ENCODE measurements around the gene TMX3. TPM values are rescaled to one million over a fixed set of nuclear protein-coding genes. Genes with fewer than 3 reads are reported as not detected.
A peak's percentile ranks its signal among the peaks of the same experiment; 100 is the strongest.

TMX3 gene
- total and polyA plus RNA-seq, 2 donors (not counting 1 experiment from before 2014, with no cell fraction given): 107 TPM

DNA sequence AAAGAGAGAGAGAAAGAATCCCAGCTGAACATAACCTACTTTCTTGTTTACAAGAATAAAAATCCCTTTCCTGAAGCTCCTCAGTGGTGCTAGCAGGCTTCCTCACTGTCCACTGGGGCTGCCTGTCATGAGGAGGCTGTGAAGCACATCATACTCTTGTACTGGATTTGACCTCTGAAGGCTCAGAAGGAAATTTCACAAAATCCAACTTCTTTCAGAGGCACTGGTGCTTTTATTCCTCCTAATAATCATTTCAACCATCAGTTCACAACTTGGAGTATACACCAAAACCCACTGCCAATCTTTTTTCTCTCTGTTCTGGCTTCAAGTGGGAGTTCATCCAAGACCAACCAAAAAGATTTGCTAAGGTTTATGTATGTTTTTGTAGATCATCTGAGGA is 48.5 kb downstream of the TMX3 start:
- Histone ChIP-seq H3K27me3 (ENCODE audit: control insufficient read depth, insufficient read depth, low read length) (no peaks in the 10 kb centered on the region), H3K36me3 (ENCODE audit: control insufficient read depth, insufficient read depth, low read length) (no peaks in the 10 kb centered on the region), H3K4me2 (ENCODE audit: extremely low read depth, insufficient read depth, low read length) (no peak overlapping the region), H3K9ac (ENCODE audit: insufficient read depth, low read length) (no peak overlapping the region), H3K4me3 (replicated peaks in 1 of 4; ENCODE audit: control extremely low read depth in 1 of 4, insufficient read depth in 1 of 4, low read depth in 3 of 4, low read length in 4 of 4) (no peak overlapping the region), H3K27ac (ENCODE audit: insufficient read depth, low read length) (no peak overlapping the region), H3K79me2 (ENCODE audit: control insufficient read depth, insufficient read depth, low read length) (no peaks in the 10 kb centered on the region), H4K20me1 (ENCODE audit: control insufficient read depth, extremely low read depth, insufficient read depth, low read length) (no peaks in the 10 kb centered on the region), H3K4me1 (ENCODE audit: control insufficient read depth, extremely low read depth, insufficient read depth, low read length) (no peaks in the 10 kb centered on the region), H3K9me3 (ENCODE audit: control insufficient read depth, insufficient read depth, low read depth, low read length) (no peaks in the 10 kb centered on the region), H2AFZ (ENCODE audit: low read length) (no peak overlapping the region)
- peak in 1 of 2 donors; percentile 7 for DNase-seq (ENCODE audit: low read depth in 2 of 2)
- TF ChIP-seq CTCF (conservative IDR thresholded peaks at IDR 0.05 in 1 of 2, IDR thresholded peaks at IDR 0.05 in 1 of 2; ENCODE audit: low read depth in 1 of 2, low read length in 2 of 2): no peak
- TF ChIP-seq EZH2 (IDR thresholded peaks at IDR 0.05; ENCODE audit: low read length, missing control alignments): no peak

DNA sequence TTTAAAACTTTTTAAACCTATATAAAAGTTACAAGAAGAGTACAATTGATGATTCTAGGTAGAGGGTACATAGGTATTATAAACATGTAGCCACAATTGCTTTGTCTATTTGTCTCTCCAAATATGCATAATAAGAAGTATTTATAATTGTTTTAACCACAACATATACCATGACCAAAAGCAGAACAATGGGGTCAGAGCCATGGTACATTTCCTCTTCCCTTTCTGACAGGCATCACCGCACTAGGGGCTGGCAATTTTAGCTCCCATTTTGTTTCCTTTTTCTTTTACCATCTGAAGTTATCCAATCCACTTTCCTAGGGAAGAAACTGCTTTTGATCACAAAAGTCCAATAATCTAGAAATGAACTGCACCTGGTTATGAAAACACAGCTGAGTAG is 49.3 kb downstream of the TMX3 start:
- no peaks in the 10 kb centered on the region for H3K36me3 ChIP-seq (ENCODE audit: control insufficient read depth, insufficient read depth, low read length)
- no peaks in the 10 kb centered on the region for H3K27me3 ChIP-seq (ENCODE audit: control insufficient read depth, insufficient read depth, low read length)
- no peaks in the 10 kb centered on the region for H3K79me2 ChIP-seq (ENCODE audit: control insufficient read depth, insufficient read depth, low read length)
- H3K9me3 ChIP-seq (ENCODE audit: control insufficient read depth, insufficient read depth, low read depth, low read length): no peaks in the 10 kb centered on the region
- H4K20me1 ChIP-seq (ENCODE audit: control insufficient read depth, extremely low read depth, insufficient read depth, low read length): no peaks in the 10 kb centered on the region
- no peak overlapping the region for H3K4me3 ChIP-seq (replicated peaks in 1 of 4; ENCODE audit: control extremely low read depth in 1 of 4, insufficient read depth in 1 of 4, low read depth in 3 of 4, low read length in 4 of 4)
- H3K4me2 ChIP-seq (ENCODE audit: extremely low read depth, insufficient read depth, low read length): no peak overlapping the region
- H2AFZ ChIP-seq (ENCODE audit: low read length): no peak overlapping the region
- TF ChIP-seq CTCF (conservative IDR thresholded peaks at IDR 0.05 in 1 of 2, IDR thresholded peaks at IDR 0.05 in 1 of 2; ENCODE audit: low read depth in 1 of 2, low read length in 2 of 2) (no peak), EZH2 (IDR thresholded peaks at IDR 0.05; ENCODE audit: low read length, missing control alignments) (no peak)
- no peak for DNase-seq (ENCODE audit: low read depth in 2 of 2)
- no peaks in the 10 kb centered on the region for H3K4me1 ChIP-seq (ENCODE audit: control insufficient read depth, extremely low read depth, insufficient read depth, low read length)
- no peak overlapping the region for H3K9ac ChIP-seq (ENCODE audit: insufficient read depth, low read length)
- no peak overlapping the region for H3K27ac ChIP-seq (ENCODE audit: insufficient read depth, low read length)

DNA sequence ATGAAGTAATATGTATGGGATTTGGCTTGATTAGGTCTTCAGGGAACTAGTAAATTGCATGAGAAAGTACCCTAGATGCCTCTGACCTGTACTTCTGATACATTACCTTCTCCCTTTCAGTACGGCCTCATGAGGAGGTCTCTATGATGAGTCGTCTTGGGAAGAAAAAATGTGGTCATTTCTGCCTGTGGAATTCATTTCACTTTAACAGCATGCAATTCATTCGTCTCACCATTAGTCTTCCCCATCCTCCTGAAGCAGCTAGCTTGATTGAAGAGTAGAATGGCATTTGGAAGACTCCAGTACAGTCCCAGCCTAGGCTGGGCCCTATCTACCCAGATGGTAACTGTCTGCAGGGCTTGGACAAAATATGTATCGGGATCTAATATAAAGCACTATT is 52.2 kb downstream of the TMX3 start:
- peak; percentile 21 to 44 for DNase-seq (ENCODE audit: low read depth in 2 of 2)
- H3K9me3 ChIP-seq (ENCODE audit: control insufficient read depth, insufficient read depth, low read depth, low read length): no peaks in the 10 kb centered on the region
- no peaks in the 10 kb centered on the region for H4K20me1 ChIP-seq (ENCODE audit: control insufficient read depth, extremely low read depth, insufficient read depth, low read length)
- no peak overlapping the region for H3K9ac ChIP-seq (ENCODE audit: insufficient read depth, low read length)
- no peak overlapping the region for H3K27ac ChIP-seq (ENCODE audit: insufficient read depth, low read length)
- no peak overlapping the region for H2AFZ ChIP-seq (ENCODE audit: low read length)
- no peak overlapping the region for H3K4me2 ChIP-seq (ENCODE audit: extremely low read depth, insufficient read depth, low read length)
- H3K36me3 ChIP-seq (ENCODE audit: control insufficient read depth, insufficient read depth, low read length): no peaks in the 10 kb centered on the region
- no peaks in the 10 kb centered on the region for H3K4me1 ChIP-seq (ENCODE audit: control insufficient read depth, extremely low read depth, insufficient read depth, low read length)
- no peaks in the 10 kb centered on the region for H3K79me2 ChIP-seq (ENCODE audit: control insufficient read depth, insufficient read depth, low read length)
- TF ChIP-seq CTCF (conservative IDR thresholded peaks at IDR 0.05 in 1 of 2, IDR thresholded peaks at IDR 0.05 in 1 of 2; ENCODE audit: low read depth in 1 of 2, low read length in 2 of 2): peak in 1 of 2 donors; percentile 3
- no peak for TF ChIP-seq EZH2 (IDR thresholded peaks at IDR 0.05; ENCODE audit: low read length, missing control alignments)
- H3K4me3 ChIP-seq (replicated peaks in 1 of 4; ENCODE audit: control extremely low read depth in 1 of 4, insufficient read depth in 1 of 4, low read depth in 3 of 4, low read length in 4 of 4): no peak overlapping the region
- H3K27me3 ChIP-seq (ENCODE audit: control insufficient read depth, insufficient read depth, low read length): no peaks in the 10 kb centered on the region

All from fibroblast of lung (primary cell).